Liver (tissue), 9 donors: ENCODE results near the gene CHD3. TPM values are rescaled to one million over a fixed set of nuclear protein-coding genes. Genes with fewer than 3 reads are reported as not detected.

Experiments
- DNase-seq: peaks from one replicate; pipeline ENCODE4 v3.0.0-alpha.2; 2017; ENCODE audit warnings: low spot score
- H3K27ac ChIP-seq, 2 donors: one replicate each; pipeline ENCODE4 v1.7.0; 2013; ENCODE audit warnings: inconsistent platforms in 2 of 2, low read length in 2 of 2, control low read depth in 1 of 2, low read depth in 1 of 2, mild to moderate bottlenecking in 1 of 2
- H3K27me3 ChIP-seq, 4 donors: one replicate each; pipeline versions ENCODE4 v1.6.1 to v1.7.0; 2013; ENCODE audit warnings: low read length in 3 of 4, inconsistent platforms in 1 of 4, mild to moderate bottlenecking in 1 of 4, moderate library complexity in 1 of 4; ENCODE audit not compliant: control insufficient read depth in 4 of 4, insufficient read depth in 4 of 4
- H3K36me3 ChIP-seq, 4 donors: one replicate each; pipeline versions ENCODE4 v1.6.1 to v1.7.0; 2013; ENCODE audit warnings: low read length in 3 of 4, mild to moderate bottlenecking in 3 of 4, low read depth in 1 of 4, moderate library complexity in 1 of 4; ENCODE audit not compliant: control insufficient read depth in 4 of 4, insufficient read depth in 3 of 4
- H3K4me1 ChIP-seq, 4 donors: one replicate each; pipeline versions ENCODE4 v1.6.1 to v1.7.0; 2013; ENCODE audit warnings: low read length in 3 of 4, mild to moderate bottlenecking in 3 of 4, moderate library complexity in 1 of 4; ENCODE audit not compliant: control insufficient read depth in 4 of 4, insufficient read depth in 4 of 4
- H3K4me3 ChIP-seq, 3 donors: one replicate each; pipeline versions ENCODE4 v1.6.1 to v1.7.0; 2013; ENCODE audit warnings: low read length in 3 of 3, control low read depth in 1 of 3, low read depth in 1 of 3, mild to moderate bottlenecking in 1 of 3
- H3K9ac ChIP-seq, 2 donors: one replicate each; pipeline ENCODE4 v1.7.0; 2013; ENCODE audit warnings: low read length in 2 of 2, mild to moderate bottlenecking in 2 of 2, moderate library complexity in 2 of 2, control low read depth in 1 of 2, low read depth in 1 of 2
- H3K9me3 ChIP-seq, 4 donors: one replicate each; pipeline versions ENCODE4 v1.6.1 to v1.7.0; 2013; ENCODE audit warnings: low read length in 3 of 4; ENCODE audit not compliant: control insufficient read depth in 4 of 4
- CTCF ChIP-seq: fragments of 150-350 bp; IDR thresholded peaks from 2 replicates; pipeline ENCODE4 v1.5.1; 2017; ENCODE audit warnings: improper control_type of control experiment, low read depth, low read length; ENCODE audit not compliant: missing input control
- EGR1 ChIP-seq, 2 donors: IDR thresholded peaks; 2 replicates each; pipeline ENCODE4 v1.6.1; 2016 to 2018; ENCODE audit warnings: antibody characterized with exemption in 2 of 2, low read depth in 2 of 2
- FOXA2 ChIP-seq: IDR thresholded peaks from 2 replicates; pipeline ENCODE4 v1.6.1; 2016; ENCODE audit warnings: antibody characterized with exemption
- GABPA ChIP-seq, 2 donors: IDR thresholded peaks in 1 of 2; conservative IDR thresholded peaks in 1 of 2; 2 replicates each; pipeline ENCODE4 v1.6.1; 2016; ENCODE audit warnings: antibody characterized with exemption in 2 of 2, mild to moderate bottlenecking in 1 of 2, moderate library complexity in 1 of 2
- HNF4A ChIP-seq, 2 donors: conservative IDR thresholded peaks; 2 replicates each; pipeline ENCODE4 v1.6.1; 2016; ENCODE audit warnings: antibody characterized with exemption in 2 of 2, mild to moderate bottlenecking in 2 of 2
- HNF4G ChIP-seq: IDR thresholded peaks from 2 replicates; pipeline ENCODE4 v1.6.1; 2016; ENCODE audit warnings: antibody characterized with exemption
- MAX ChIP-seq: IDR thresholded peaks from 2 replicates; pipeline ENCODE4 v1.6.1; 2016; ENCODE audit warnings: antibody characterized with exemption
- RAD21 ChIP-seq, 2 donors: IDR thresholded peaks; 2 replicates each; pipeline ENCODE4 v1.6.1; 2016; ENCODE audit warnings: antibody characterized with exemption in 2 of 2, mild to moderate bottlenecking in 2 of 2
- REST ChIP-seq: IDR thresholded peaks from 2 replicates; pipeline ENCODE4 v1.6.1; 2016; ENCODE audit warnings: antibody characterized with exemption, mild to moderate bottlenecking
- SP1 ChIP-seq: IDR thresholded peaks from 2 replicates; pipeline ENCODE4 v1.6.1; 2018; ENCODE audit warnings: antibody characterized with exemption, mild to moderate bottlenecking
- TAF1 ChIP-seq: conservative IDR thresholded peaks from 2 replicates; pipeline ENCODE4 v1.6.1; 2016; ENCODE audit warnings: antibody characterized with exemption, mild to moderate bottlenecking
- YY1 ChIP-seq: IDR thresholded peaks from 2 replicates; pipeline ENCODE4 v1.6.1; 2016; ENCODE audit warnings: antibody characterized with exemption, mild to moderate bottlenecking
- ZBTB33 ChIP-seq: IDR thresholded peaks from 2 replicates; pipeline ENCODE4 v1.6.1; 2016; ENCODE audit warnings: antibody characterized with exemption
- WGBS: extraction: QIAGEN DNeasy Blood & Tissue Kit; methylation state at CpG from one replicate; pipeline ENCODE4 v1.1.7; 2013; 5-methylcytosine and 5-hydroxymethylcytosine counted together
- polyA plus RNA-seq, 2 donors: library from polyadenylated mRNA; stranded (reverse) in 1 of 2; unstranded in 1 of 2; fragments of 200-250 nt in 1 of 2; fragments of >200 nt in 1 of 2; fragmentation: Nextera tagmentation in 1 of 2; extraction: Ambion mirVana in 1 of 2; gene quantifications; one replicate each; pipeline versions ENCODE4 v1.2.1 to v1.2.3, GENCODE V29; 2013 to 2015
- total RNA-seq, 2 donors: library from RNA; depleted of rRNA; stranded (reverse); fragments of >200 nt; gene quantifications; one replicate each; pipeline ENCODE4 v1.2.3, GENCODE V29; 2014
- donor health status: healthy.
- donor health status: healthy.
- donor health status: healthy.
- donor health status: healthy.
- donor health status: healthy.

Gene CHD3
- total and polyA plus RNA-seq, 4 donors = 1.9 to 14.4 (median 7.2) TPM

- Histone ChIP-seq H3K36me3 (peaks cover 15 to 34% (median 23%) of the 10 kb centered on the region in 4 donors), H3K4me3 (no peak overlapping the region), H3K9me3 (no peaks in the 10 kb centered on the region), H3K9ac (no peak overlapping the region), H3K4me1 (peaks cover 5 to 37% (median 31%) of the 10 kb centered on the region in 4 donors), H3K27me3 (no peaks in the 10 kb centered on the region), H3K27ac (no peak overlapping the region)
- DNase-seq = no peak
- 82% methylated on average over 31 of the region's 31 CpGs for WGBS
- TF ChIP-seq TAF1 (no peak), MAX (no peak), HNF4A (conservative IDR thresholded peaks at IDR 0.05) (no peak), CTCF (no peak), ZBTB33 (no peak), YY1 (no peak), RAD21 (IDR thresholded peaks at IDR 0.05) (no peak), SP1 (no peak), GABPA (IDR thresholded peaks at IDR 0.05 in 1 of 2, conservative IDR thresholded peaks at IDR 0.05 in 1 of 2) (no peak), FOXA2 (no peak)
Observed at GRCh38 chr17:7854078-7854777, 34.4 kb upstream of the CHD3 start.

GRCh38 chr17:7854851-7855659 is 33.5 kb upstream of the CHD3 start, which contains the start of gene TMEM88:
TMEM88 (plus strand) TSS chr17:7855066; CDS start chr17:7855075, 9 bp downstream.
- Histone ChIP-seq H3K9me3 (no peaks in the 10 kb centered on the region), H3K27me3 (no peaks in the 10 kb centered on the region), H3K27ac (peak within 1 kb of the TSS; percentile 86 to 97), H3K4me1 (peaks cover 5 to 43% (median 33%) of the 10 kb centered on the region in 4 donors), H3K4me3 (no peak within 1 kb of the TSS), H3K9ac (no peak within 1 kb of the TSS), H3K36me3 (peaks cover 10 to 26% (median 15%) of the 10 kb centered on the region in 4 donors)
- TF ChIP-seq EGR1 (IDR thresholded peaks at IDR 0.05; ENCODE audit: low read depth in 2 of 2) = no peak
- peak; percentile 32 for DNase-seq
- 74% methylated on average over 57 of the region's 57 CpGs for WGBS

- no peak overlapping the region for H3K9ac ChIP-seq
- peaks cover 5 to 44% (median 33%) of the 10 kb centered on the region in 4 donors for H3K4me1 ChIP-seq
- DNase-seq = no peak
- no peaks in the 10 kb centered on the region for H3K9me3 ChIP-seq
- peak overlapping the region; percentile 86 to 97 for H3K27ac ChIP-seq
- no peak overlapping the region for H3K4me3 ChIP-seq
- H3K27me3 ChIP-seq = no peaks in the 10 kb centered on the region
- WGBS = 47% methylated on average over 15 of the region's 15 CpGs
- peaks cover 8 to 20% (median 12%) of the 10 kb centered on the region in 4 donors for H3K36me3 ChIP-seq
- TF ChIP-seq TAF1 (no peak), HNF4A (conservative IDR thresholded peaks at IDR 0.05) (no peak), CTCF (no peak), GABPA (IDR thresholded peaks at IDR 0.05 in 1 of 2, conservative IDR thresholded peaks at IDR 0.05 in 1 of 2) (no peak), FOXA2 (no peak), EGR1 (IDR thresholded peaks at IDR 0.05; ENCODE audit: low read depth in 2 of 2) (no peak), MAX (no peak), HNF4G (no peak), REST (no peak)
Observed at GRCh38 chr17:7855660-7856010, 33.0 kb upstream of the CHD3 start.
